ENCODE measurements around the gene ARID3A.
A peak's percentile ranks its signal among the peaks of the same experiment; 100 is the strongest.
"Not testable (repeated sequence)": the region's sequence is repeated elsewhere in the genome, so short reads cannot be mapped to it uniquely, and the experiment has no call there.

The ARID3A gene

DNA sequence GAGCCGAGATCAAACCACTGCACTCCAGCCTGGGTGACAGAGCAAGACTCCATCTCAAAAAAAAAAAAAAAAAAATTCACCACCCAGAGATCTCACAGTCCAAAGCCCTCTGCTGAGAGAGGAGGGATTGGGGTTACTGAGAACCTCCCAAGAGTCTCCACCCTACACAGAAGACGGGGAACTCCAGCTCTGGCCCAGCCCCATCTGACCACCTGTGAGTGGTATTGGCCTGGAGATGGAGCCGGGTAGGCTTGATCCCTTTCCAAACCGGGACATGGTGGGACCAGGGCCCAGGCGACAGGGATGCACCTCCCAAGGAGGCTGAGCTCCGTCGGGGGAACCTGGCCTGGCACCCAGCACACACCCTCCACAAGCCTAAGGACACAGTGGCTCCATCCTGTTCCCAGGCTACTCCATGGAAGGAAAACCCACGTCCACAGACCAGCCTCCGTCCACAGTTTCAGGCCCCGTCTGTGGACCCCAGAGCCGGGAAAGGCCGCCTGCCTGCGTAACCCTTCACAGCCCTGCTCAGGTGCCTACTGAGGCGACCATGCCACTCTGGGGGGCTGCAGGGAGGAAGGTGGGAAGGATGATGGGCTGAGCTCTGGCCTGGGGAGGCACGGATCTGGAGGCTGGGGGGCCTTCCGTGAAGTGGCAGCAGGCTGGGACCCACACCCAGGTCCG, 93.2 kb downstream of the ARID3A start:
- peak overlapping the region; percentile 85 to 94 for H3K4me3 ChIP-seq (ENCODE audit: low read depth in 1 of 2, low read length in 2 of 2)
- no peaks in the 10 kb centered on the region for H3K9me3 ChIP-seq (ENCODE audit: control insufficient read depth in 1 of 2, low read length in 2 of 2)
- no peaks in the 10 kb centered on the region for H3K27me3 ChIP-seq (ENCODE audit: control insufficient read depth in 1 of 2, insufficient read depth in 2 of 2, low read length in 2 of 2)
- peak overlapping the region; percentile 85 to 91 for H3K9ac ChIP-seq (ENCODE audit: low read depth in 1 of 2, low read length in 2 of 2)
- H3K27ac ChIP-seq (ENCODE audit: low read depth, low read length) = no peak overlapping the region
- H3K36me3 ChIP-seq (ENCODE audit: control insufficient read depth in 1 of 2, insufficient read depth in 2 of 2, low read length in 2 of 2) = peaks cover 0 to 3% of the 10 kb centered on the region in 2 donors
- H3K4me1 ChIP-seq (ENCODE audit: control insufficient read depth in 1 of 2, insufficient read depth in 2 of 2, low read length in 2 of 2) = peaks cover 41 to 48% of the 10 kb centered on the region in 2 donors

DNA sequence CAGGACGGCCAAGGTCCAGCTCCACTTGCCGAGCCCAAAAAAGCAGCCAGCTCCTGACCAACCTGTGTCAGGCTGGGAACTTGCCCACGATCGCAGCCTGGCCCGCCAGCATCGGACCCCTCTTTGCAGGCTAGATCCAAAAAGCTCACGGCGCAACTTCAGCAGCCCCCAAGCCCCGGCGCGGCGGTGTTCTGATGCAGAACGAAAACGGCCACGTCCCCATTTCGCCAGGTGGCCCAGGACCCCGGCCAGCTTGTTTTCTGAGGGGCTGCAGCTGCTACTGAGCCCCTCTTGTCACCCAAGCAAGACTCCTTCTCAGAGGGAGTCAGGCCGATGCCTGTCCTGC, 93.8 kb downstream of the ARID3A start:
- Histone ChIP-seq H3K27ac (ENCODE audit: low read depth, low read length) (no peak overlapping the region), H3K4me1 (ENCODE audit: control insufficient read depth in 1 of 2, insufficient read depth in 2 of 2, low read length in 2 of 2) (peaks cover 41 to 48% of the 10 kb centered on the region in 2 donors), H3K9me3 (ENCODE audit: control insufficient read depth in 1 of 2, low read length in 2 of 2) (no peaks in the 10 kb centered on the region), H3K36me3 (ENCODE audit: control insufficient read depth in 1 of 2, insufficient read depth in 2 of 2, low read length in 2 of 2) (no peaks in the 10 kb centered on the region), H3K9ac (ENCODE audit: low read depth in 1 of 2, low read length in 2 of 2) (peak overlapping the region; percentile 85 to 91), H3K27me3 (ENCODE audit: control insufficient read depth in 1 of 2, insufficient read depth in 2 of 2, low read length in 2 of 2) (no peaks in the 10 kb centered on the region), H3K4me3 (ENCODE audit: low read depth in 1 of 2, low read length in 2 of 2) (peak overlapping the region; percentile 85 to 94)

DNA sequence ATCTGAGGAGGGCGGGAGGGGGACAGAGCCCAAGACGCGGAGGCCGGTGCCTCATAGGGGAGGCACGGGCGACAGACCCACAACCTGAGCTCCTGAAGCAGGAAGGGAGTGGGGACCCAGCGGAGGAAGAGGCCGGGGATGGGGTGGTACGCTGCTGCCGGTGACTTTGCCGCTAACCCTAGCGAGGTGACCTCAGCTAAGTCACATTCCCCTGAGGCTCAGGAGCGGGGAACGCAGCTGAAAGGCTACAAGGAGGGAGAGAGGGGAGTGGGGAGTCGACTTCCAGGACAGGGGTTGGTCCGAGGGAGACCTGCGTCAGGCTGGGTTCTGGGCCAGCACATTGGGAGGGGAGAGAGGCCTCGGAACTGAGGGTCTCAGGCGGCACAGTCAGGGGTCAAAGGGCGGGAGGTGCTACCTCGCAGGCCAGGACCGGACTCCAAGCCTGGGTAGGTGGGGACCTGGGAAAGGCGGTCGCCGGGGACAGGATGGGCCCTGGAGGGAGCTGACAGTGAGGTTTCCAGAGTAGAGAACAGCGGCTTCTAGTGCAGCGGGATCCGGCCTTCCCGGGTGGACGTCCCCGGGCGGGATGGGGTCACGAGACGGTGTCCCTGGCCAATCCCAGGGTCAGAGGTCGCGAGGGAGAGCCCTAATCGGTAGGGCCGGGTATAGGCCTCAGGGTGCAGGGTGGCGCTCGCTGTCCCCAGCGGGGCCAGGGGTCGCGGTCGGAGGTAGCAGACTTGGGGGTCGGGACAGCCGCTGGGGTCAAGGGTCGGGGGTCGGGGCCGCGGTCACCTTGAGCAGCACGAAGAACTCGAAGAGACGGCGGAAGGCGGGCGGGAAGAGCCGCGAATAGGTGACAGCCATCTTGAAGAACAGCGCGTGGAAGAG, 94.4 kb downstream of the ARID3A start:
- Histone ChIP-seq H3K27ac (ENCODE audit: low read depth, low read length) (peak overlapping the region; percentile 66), H3K36me3 (ENCODE audit: control insufficient read depth in 1 of 2, insufficient read depth in 2 of 2, low read length in 2 of 2) (no peaks in the 10 kb centered on the region), H3K27me3 (ENCODE audit: control insufficient read depth in 1 of 2, insufficient read depth in 2 of 2, low read length in 2 of 2) (no peaks in the 10 kb centered on the region), H3K9me3 (ENCODE audit: control insufficient read depth in 1 of 2, low read length in 2 of 2) (no peaks in the 10 kb centered on the region), H3K4me3 (ENCODE audit: low read depth in 1 of 2, low read length in 2 of 2) (peak overlapping the region; percentile 85 to 94), H3K4me1 (ENCODE audit: control insufficient read depth in 1 of 2, insufficient read depth in 2 of 2, low read length in 2 of 2) (peaks cover 41 to 48% of the 10 kb centered on the region in 2 donors), H3K9ac (ENCODE audit: low read depth in 1 of 2, low read length in 2 of 2) (peak overlapping the region; percentile 85 to 91)

DNA sequence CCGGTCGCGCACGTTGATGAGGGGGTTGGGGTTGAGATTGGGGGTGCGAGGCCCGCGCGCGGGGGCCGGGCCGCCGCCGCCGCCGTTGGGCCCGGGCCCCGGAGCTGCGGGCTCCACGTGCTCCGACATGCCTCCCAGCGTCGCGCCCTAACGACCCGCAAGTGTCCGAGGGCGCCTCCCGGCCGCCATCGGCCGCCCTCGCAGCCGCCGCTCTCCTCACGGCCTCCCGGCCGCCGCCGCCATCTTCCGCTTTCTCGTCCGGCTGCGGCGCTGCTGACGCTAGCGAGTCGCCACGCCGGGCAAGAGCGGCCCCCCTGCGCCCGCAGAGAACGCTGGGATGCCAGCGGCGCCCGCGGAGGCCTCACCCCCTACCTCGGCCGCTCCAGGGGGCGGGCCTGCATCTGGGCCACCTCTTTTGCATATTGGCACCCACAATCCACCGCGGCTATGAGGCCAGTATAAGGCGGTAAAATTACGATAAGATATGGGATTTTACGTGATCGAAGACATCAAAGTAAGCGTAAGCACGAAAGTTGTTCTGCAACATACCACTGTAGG, 95.1 kb downstream of the ARID3A start, which contains the start of gene TMEM259:
Gene TMEM259 (minus strand): TSS at position 256 of the 558 bp plus-strand sequence. CDS start 127 bp downstream, at position 129.
- no peaks in the 10 kb centered on the region for H3K9me3 ChIP-seq (ENCODE audit: control insufficient read depth in 1 of 2, low read length in 2 of 2)
- no peaks in the 10 kb centered on the region for H3K27me3 ChIP-seq (ENCODE audit: control insufficient read depth in 1 of 2, insufficient read depth in 2 of 2, low read length in 2 of 2)
- H3K27ac ChIP-seq (ENCODE audit: low read depth, low read length) = peak within 1 kb of the TSS; percentile 76
- H3K4me3 ChIP-seq (ENCODE audit: low read depth in 1 of 2, low read length in 2 of 2) = peak within 1 kb of the TSS; percentile 85 to 94
- peaks cover 41 to 45% of the 10 kb centered on the region in 2 donors for H3K4me1 ChIP-seq (ENCODE audit: control insufficient read depth in 1 of 2, insufficient read depth in 2 of 2, low read length in 2 of 2)
- peak within 1 kb of the TSS; percentile 85 to 91 for H3K9ac ChIP-seq (ENCODE audit: low read depth in 1 of 2, low read length in 2 of 2)
- H3K36me3 ChIP-seq (ENCODE audit: control insufficient read depth in 1 of 2, insufficient read depth in 2 of 2, low read length in 2 of 2) = no peaks in the 10 kb centered on the region

DNA sequence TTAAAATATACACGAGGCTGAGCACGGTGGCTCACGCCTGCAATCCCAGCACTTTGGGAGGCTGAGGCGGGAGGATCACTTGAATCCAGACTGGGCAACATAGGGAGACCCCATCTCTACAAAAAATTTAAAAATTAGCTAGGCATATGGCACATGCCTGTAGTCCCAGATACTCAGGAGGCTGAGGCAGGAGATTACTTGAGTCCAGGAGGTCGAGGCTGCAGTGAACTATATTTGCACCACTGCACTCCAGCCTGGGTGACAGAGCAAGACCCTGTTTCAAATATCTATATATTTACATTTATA, 98.0 kb downstream of the ARID3A start:
- H3K4me3 ChIP-seq (ENCODE audit: low read depth in 1 of 2, low read length in 2 of 2); H3K9me3 ChIP-seq (ENCODE audit: control insufficient read depth in 1 of 2, low read length in 2 of 2); H3K36me3 ChIP-seq (ENCODE audit: control insufficient read depth in 1 of 2, insufficient read depth in 2 of 2, low read length in 2 of 2); H3K27me3 ChIP-seq (ENCODE audit: control insufficient read depth in 1 of 2, insufficient read depth in 2 of 2, low read length in 2 of 2); H3K9ac ChIP-seq (ENCODE audit: low read depth in 1 of 2, low read length in 2 of 2); H3K27ac ChIP-seq (ENCODE audit: low read depth, low read length): not testable (repeated sequence)
- peaks cover 14 to 31% of the 10 kb centered on the region in 2 donors for H3K4me1 ChIP-seq (ENCODE audit: control insufficient read depth in 1 of 2, insufficient read depth in 2 of 2, low read length in 2 of 2)

DNA sequence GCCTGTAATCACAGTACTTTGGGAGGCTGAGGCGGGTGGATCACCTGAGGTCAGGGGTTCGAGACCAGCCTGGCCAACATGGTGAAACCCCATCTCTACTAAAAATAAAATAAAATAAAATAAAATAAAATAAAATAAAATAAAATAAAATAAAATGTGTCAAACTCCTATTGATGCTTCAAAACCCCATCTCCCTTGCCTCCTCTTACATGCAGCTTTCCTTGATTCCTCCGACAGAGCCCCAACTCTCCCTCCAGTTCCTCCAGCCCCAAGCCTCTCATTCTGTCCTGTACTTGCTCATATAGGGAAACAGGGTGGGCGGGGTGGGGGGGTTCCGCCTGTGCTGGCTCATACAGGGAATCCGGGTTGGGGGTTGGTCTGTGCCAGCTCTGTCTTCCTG, 99.2 kb downstream of the ARID3A start:
- not testable (repeated sequence) for H3K27me3 ChIP-seq (ENCODE audit: control insufficient read depth in 1 of 2, insufficient read depth in 2 of 2, low read length in 2 of 2); H3K36me3 ChIP-seq (ENCODE audit: control insufficient read depth in 1 of 2, insufficient read depth in 2 of 2, low read length in 2 of 2); H3K27ac ChIP-seq (ENCODE audit: low read depth, low read length); H3K9me3 ChIP-seq (ENCODE audit: control insufficient read depth in 1 of 2, low read length in 2 of 2); H3K4me3 ChIP-seq (ENCODE audit: low read depth in 1 of 2, low read length in 2 of 2); H3K9ac ChIP-seq (ENCODE audit: low read depth in 1 of 2, low read length in 2 of 2)
- peaks cover 1 to 29% of the 10 kb centered on the region in 2 donors for H3K4me1 ChIP-seq (ENCODE audit: control insufficient read depth in 1 of 2, insufficient read depth in 2 of 2, low read length in 2 of 2)
